AG09319 (cell line): ENCODE results near the gene NCOA1.
A peak's percentile ranks its signal among the peaks of the same experiment; 100 is the strongest.

Experiments used
- DNase-seq: peaks from one replicate; pipeline ENCODE4 v3.0.0-alpha.2; 2010; ENCODE audit warnings: low read depth; ENCODE audit errors: extremely low read depth
- CTCF ChIP-seq: IDR thresholded peaks from 2 replicates; pipeline ENCODE4 v1.5.1; 2011; ENCODE audit warnings: low read depth, mild to moderate bottlenecking, inconsistent platforms, low read length, moderate library complexity

The NCOA1 gene

GRCh38 chr2:24490690-24491541 lies at the start of gene NCOA1:
Gene NCOA1 (plus strand): TSS chr2:24491254. CDS start chr2:24658678, 167,424 bp downstream.
- peak; percentile 15 for TF ChIP-seq CTCF
- peak; percentile 64 for DNase-seq

GRCh38 chr2:24448797-24449196 lies 42.3 kb upstream of the NCOA1 start:
- no peak for DNase-seq
- no peak for TF ChIP-seq CTCF

- DNase-seq, result no peak
- no peak for TF ChIP-seq CTCF
Measured at GRCh38 chr2:24449344-24449743, 41.7 kb upstream of the NCOA1 start.

- no peak for TF ChIP-seq CTCF
- DNase-seq, result no peak
Measured at GRCh38 chr2:24451805-24452501, 39.1 kb upstream of the NCOA1 start.

- no peak for TF ChIP-seq CTCF
- DNase-seq, result no peak
Measured at GRCh38 chr2:24452502-24452885, 38.6 kb upstream of the NCOA1 start.

- DNase-seq, result no peak
- TF ChIP-seq CTCF, result no peak
Measured at GRCh38 chr2:24453379-24454073, 37.5 kb upstream of the NCOA1 start.
